WTC11 (cell line): Measurements from ENCODE around the gene DPP7.

Experiments used
- ATF3 ChIP-seq: sonication (generic); formaldehyde crosslinking; conservative IDR thresholded peaks from 2 replicates; pipeline ENCODE4 v1.8.1; 2022; ENCODE audit warnings: mild to moderate bottlenecking, missing genetic modification reagents
- STAT6 ChIP-seq: sonication (generic); formaldehyde crosslinking; conservative IDR thresholded peaks from 2 replicates; pipeline ENCODE4 v1.8.1; 2023; ENCODE audit warnings: mild to moderate bottlenecking, low read depth, missing genetic modification reagents, moderate library complexity
- TF ChIP-seq, protein P1 (sequence below): sonication (generic); formaldehyde crosslinking; IDR thresholded peaks from 2 replicates; pipeline ENCODE4 v1.8.0; 2022; ENCODE audit warnings: mild to moderate bottlenecking, missing genetic modification reagents
- TF ChIP-seq, protein P2 (sequence below): fragments of 200-600 bp; IDR thresholded peaks from 2 replicates; pipeline ENCODE4 v1.8.0; 2022; ENCODE audit warnings: antibody characterized with exemption

DNA sequence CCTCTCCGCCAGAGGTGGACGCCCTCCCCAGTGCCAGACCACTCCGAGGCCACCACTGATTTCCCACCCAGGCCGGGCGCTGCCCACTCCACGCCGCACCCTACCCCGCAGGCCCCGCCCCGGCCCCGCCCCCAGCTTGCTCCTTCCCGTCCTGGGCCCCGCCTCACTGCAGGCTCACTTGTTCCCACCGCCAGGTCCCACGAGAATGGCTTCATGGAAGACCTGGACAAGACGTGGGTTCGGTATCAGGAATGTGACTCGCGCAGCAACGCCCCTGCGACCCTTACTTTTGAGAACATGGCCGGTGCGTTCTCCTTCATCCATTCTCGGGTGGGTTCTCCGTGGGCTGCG is 48.8 kb upstream of the DPP7 start:
- TF ChIP-seq, protein P1, sequence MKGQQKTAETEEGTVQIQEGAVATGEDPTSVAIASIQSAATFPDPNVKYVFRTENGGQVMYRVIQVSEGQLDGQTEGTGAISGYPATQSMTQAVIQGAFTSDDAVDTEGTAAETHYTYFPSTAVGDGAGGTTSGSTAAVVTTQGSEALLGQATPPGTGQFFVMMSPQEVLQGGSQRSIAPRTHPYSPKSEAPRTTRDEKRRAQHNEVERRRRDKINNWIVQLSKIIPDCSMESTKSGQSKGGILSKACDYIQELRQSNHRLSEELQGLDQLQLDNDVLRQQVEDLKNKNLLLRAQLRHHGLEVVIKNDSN (CRISPR knock-in tag) = no peak
- TF ChIP-seq, protein P2, sequence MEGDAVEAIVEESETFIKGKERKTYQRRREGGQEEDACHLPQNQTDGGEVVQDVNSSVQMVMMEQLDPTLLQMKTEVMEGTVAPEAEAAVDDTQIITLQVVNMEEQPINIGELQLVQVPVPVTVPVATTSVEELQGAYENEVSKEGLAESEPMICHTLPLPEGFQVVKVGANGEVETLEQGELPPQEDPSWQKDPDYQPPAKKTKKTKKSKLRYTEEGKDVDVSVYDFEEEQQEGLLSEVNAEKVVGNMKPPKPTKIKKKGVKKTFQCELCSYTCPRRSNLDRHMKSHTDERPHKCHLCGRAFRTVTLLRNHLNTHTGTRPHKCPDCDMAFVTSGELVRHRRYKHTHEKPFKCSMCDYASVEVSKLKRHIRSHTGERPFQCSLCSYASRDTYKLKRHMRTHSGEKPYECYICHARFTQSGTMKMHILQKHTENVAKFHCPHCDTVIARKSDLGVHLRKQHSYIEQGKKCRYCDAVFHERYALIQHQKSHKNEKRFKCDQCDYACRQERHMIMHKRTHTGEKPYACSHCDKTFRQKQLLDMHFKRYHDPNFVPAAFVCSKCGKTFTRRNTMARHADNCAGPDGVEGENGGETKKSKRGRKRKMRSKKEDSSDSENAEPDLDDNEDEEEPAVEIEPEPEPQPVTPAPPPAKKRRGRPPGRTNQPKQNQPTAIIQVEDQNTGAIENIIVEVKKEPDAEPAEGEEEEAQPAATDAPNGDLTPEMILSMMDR = no peak
- TF ChIP-seq ATF3 (CRISPR knock-in tag) (no peak), STAT6 (no peak)
